Upper lobe of left lung (tissue), 6 donors: ENCODE measurements around the gene RER1. TPM values are rescaled to one million over a fixed set of nuclear protein-coding genes. Genes with fewer than 3 reads are reported as not detected.

ENCODE experiments used
- ATAC-seq, 2 donors: fragments of 200-7000 bp; cut with Tn5 transposase; one replicate each; pipeline ENCODE4 v1.9.1; 2022; ENCODE audit warnings: mild to moderate bottlenecking in 2 of 2, moderate library complexity in 2 of 2; ENCODE audit not compliant: low FRiP score in 2 of 2
- DNase-seq, 2 donors: peaks; one replicate each; pipeline ENCODE4 v3.0.0-alpha.2; 2019 to 2020
- H3K27ac ChIP-seq, 4 donors: fragments of 200-600 bp; sonication (generic); one replicate each; pipeline ENCODE4 v1.5.1; 2016 to 2019
- H3K27me3 ChIP-seq, 4 donors: fragments of 200-600 bp; sonication (generic); one replicate each; pipeline ENCODE4 v1.5.1; 2017 to 2019
- H3K36me3 ChIP-seq, 4 donors: fragments of 200-600 bp; sonication (generic); one replicate each; pipeline ENCODE4 v1.5.1; 2016 to 2019
- H3K4me1 ChIP-seq, 4 donors: fragments of 200-600 bp; sonication (generic); one replicate each; pipeline ENCODE4 v1.5.1; 2018 to 2019
- H3K4me3 ChIP-seq, 4 donors: fragments of 200-600 bp; sonication (generic); one replicate each; pipeline ENCODE4 v1.5.1; 2017 to 2019; ENCODE audit warnings: mild to moderate bottlenecking in 2 of 4, moderate library complexity in 1 of 4
- H3K9me3 ChIP-seq, 4 donors: fragments of 200-600 bp; sonication (generic); one replicate each; pipeline ENCODE4 v1.5.1; 2018 to 2019
- EP300 ChIP-seq, 4 donors: sonication (generic); formaldehyde crosslinking; IDR thresholded peaks; one replicate each; pipeline ENCODE4 v1.5.1; 2017; ENCODE audit warnings: antibody characterized with exemption in 4 of 4, control low read depth in 2 of 4
- POLR2A ChIP-seq, 4 donors: fragments of 450-650 bp; IDR thresholded peaks; one replicate each; pipeline ENCODE4 v1.5.1; 2016 to 2017; ENCODE audit warnings: antibody characterized with exemption in 4 of 4, mild to moderate bottlenecking in 2 of 4
- POLR2AphosphoS5 ChIP-seq, 2 donors: sonication (generic); formaldehyde crosslinking; IDR thresholded peaks; one replicate each; pipeline ENCODE4 v1.5.1; 2017; ENCODE audit warnings: antibody characterized with exemption in 2 of 2
- WGBS, 2 donors: methylation state at CpG; one replicate each; pipeline ENCODE4 v1.1.5; 2017 to 2018; 5-methylcytosine and 5-hydroxymethylcytosine counted together
- total RNA-seq, 6 donors: library from RNA; depleted of rRNA in 4 of 6; stranded (reverse); fragments of >200 nt in 4 of 6; gene quantifications; one replicate each; pipeline versions ENCODE4 v1.1.0 to v1.2.1, GENCODE V29; 2016 to 2021
- TF ChIP-seq, protein P1 (sequence below), 6 experiments: fragments of 450-650 bp in 4 of 6; fragments of 200-600 bp in 2 of 6; sonication (generic) in 2 of 6; IDR thresholded peaks; one replicate each; pipeline ENCODE4 v1.5.1; 2016 to 2019; ENCODE audit warnings: antibody characterized with exemption in 6 of 6
- donor health status: DM: no; HTN: no; CAD: no; lungs with moderate emphysema.
- donor health status: DM: no; HTN: yes; CAD: no; lungs with severe emphysema.

RER1 gene
- total RNA-seq, 6 donors from 2014 or later: 48.2 to 133 (median 61.1) TPM

DNA sequence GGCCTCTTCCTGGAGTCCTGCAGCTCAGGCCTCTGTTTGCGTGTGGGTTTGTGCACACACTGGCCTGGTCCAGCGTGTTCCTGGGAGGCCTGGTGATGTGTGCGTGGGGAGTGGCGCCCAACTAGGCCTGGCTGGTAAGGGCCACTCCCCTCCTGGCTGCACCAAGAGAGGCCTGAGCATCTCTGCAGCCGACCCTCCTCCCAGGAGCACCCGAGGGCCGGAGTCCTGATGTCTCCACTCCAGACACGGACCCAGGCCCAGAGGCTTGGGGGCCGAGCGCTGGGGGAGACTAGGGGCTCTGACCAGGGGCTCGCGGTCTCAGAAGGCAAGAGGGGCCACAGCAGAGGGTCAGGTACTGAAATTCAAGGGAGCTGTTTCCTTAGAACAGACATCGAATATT, 33.6 kb upstream of the RER1 start:
- WGBS, 2 donors: 92 to 95% methylated on average over 5 to 11 of the region's 13 CpGs
- DNase-seq: no peak
- H3K36me3 ChIP-seq: peaks cover 0 to 2% (median 0%) of the 10 kb centered on the region in 4 donors
- TF ChIP-seq POLR2A (IDR thresholded peaks at IDR 0.05) (no peak), EP300 (IDR thresholded peaks at IDR 0.05) (no peak), POLR2AphosphoS5 (IDR thresholded peaks at IDR 0.05) (no peak)
- TF ChIP-seq, protein P1, sequence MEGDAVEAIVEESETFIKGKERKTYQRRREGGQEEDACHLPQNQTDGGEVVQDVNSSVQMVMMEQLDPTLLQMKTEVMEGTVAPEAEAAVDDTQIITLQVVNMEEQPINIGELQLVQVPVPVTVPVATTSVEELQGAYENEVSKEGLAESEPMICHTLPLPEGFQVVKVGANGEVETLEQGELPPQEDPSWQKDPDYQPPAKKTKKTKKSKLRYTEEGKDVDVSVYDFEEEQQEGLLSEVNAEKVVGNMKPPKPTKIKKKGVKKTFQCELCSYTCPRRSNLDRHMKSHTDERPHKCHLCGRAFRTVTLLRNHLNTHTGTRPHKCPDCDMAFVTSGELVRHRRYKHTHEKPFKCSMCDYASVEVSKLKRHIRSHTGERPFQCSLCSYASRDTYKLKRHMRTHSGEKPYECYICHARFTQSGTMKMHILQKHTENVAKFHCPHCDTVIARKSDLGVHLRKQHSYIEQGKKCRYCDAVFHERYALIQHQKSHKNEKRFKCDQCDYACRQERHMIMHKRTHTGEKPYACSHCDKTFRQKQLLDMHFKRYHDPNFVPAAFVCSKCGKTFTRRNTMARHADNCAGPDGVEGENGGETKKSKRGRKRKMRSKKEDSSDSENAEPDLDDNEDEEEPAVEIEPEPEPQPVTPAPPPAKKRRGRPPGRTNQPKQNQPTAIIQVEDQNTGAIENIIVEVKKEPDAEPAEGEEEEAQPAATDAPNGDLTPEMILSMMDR (IDR thresholded peaks at IDR 0.05): no peak
- no peaks in the 10 kb centered on the region for H3K27me3 ChIP-seq
- no peaks in the 10 kb centered on the region for H3K9me3 ChIP-seq
- ATAC-seq: no peak
- H3K4me1 ChIP-seq: no peaks in the 10 kb centered on the region
- no peak overlapping the region for H3K4me3 ChIP-seq
- no peak overlapping the region for H3K27ac ChIP-seq

DNA sequence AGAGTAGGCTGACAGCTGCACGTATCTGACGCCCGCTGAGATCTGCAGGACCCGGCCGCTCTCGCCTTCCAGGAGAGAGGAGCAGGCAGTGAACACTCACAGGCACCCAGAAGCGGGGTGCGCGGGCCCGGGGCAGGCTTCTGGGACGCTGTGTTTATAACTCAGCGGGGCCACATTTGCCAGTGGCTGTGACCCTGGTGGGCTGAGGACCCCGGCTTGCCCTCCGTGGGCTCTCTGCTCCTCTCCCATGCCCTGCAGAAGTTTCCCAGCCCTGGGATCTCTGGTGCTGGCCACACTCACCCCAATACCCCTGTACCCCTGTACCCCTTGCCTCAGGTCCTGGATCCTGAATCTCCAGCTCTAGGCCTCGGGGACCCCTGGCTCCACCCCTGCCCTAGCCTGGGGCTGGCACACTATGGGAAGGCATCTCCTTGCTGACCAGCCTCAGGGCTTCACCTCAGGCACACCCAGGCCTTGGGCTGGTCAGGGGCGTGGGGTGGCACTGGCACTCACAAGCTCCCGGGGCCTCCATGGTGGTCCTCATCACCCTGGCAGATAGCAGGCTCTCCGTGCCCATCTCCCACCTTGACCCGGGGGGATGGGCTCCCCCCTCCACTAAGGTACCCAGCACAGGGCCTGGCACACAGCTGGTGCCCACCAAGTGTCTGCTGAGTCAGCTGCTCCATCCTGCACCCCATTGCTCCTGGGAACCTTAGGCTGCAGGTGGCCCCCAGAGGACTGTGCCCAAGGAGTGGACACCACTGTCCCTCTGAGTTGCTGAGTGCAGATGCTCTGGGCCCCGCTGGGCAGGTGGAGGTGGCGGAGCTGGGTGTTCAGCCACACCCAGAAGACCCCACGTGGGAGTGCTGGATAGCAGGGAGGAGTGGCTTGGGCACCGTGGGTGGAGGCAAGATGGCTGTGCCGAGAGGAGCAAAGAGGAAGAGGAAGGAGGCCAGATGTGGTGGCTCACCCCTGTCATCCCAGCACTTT, 32.7 kb upstream of the RER1 start:
- DNase-seq (peak in 1 of 2 donors; percentile 69), ATAC-seq (no peak)
- H3K27ac ChIP-seq: no peak overlapping the region
- no peak for TF ChIP-seq EP300 (IDR thresholded peaks at IDR 0.05)
- no peak for TF ChIP-seq POLR2AphosphoS5 (IDR thresholded peaks at IDR 0.05)
- TF ChIP-seq POLR2A (IDR thresholded peaks at IDR 0.05): no peak
- TF ChIP-seq, protein P1 (IDR thresholded peaks at IDR 0.05): no peak
- H3K4me3 ChIP-seq: no peak overlapping the region
- H3K27me3 ChIP-seq: no peaks in the 10 kb centered on the region
- H3K9me3 ChIP-seq: no peaks in the 10 kb centered on the region
- no peaks in the 10 kb centered on the region for H3K4me1 ChIP-seq
- 82 to 85% methylated on average over 19 to 24 of the region's 24 CpGs for WGBS, 2 donors
- peaks cover 0 to 2% (median 0%) of the 10 kb centered on the region in 4 donors for H3K36me3 ChIP-seq

DNA sequence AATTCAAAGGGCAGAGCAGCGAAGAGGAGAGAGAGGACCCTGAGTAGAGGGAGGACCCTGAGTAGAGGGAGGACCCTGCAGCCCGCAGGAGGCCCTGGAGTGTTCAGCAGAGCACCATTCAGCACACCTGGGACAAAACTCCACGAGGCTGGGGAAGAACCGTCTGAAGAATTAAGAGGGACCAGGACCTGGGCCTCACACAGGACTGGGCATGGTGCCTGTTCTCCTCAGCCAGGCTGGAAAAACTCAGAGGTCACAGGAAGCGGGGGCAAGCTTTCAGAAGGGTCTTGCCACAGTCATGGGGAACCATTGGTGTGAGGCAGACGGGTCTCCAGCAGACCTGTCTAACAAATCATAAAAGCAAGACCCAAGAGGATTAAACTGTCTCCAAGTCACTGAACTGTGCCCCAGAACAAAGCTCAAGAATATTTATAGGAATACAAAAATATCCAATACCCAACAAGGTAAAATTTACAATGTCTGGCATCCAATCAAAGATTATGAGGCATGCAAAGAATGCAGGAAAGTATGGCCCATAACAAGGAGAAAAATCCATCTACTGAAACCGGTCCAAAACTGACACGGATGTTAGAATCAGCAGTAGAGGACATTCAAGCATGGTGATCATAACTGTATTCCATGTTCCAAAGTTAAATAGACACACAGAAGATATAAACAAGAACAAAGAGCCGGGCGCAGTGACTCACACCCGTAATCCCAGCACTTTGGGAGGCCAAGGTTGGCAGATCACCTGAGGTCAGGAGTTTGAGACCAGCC, 30.9 kb upstream of the RER1 start:
- no peaks in the 10 kb centered on the region for H3K4me1 ChIP-seq
- DNase-seq (no peak), ATAC-seq (no peak)
- H3K36me3 ChIP-seq: peaks cover 0 to 2% (median 0%) of the 10 kb centered on the region in 4 donors
- H3K27me3 ChIP-seq: no peaks in the 10 kb centered on the region
- H3K9me3 ChIP-seq: no peaks in the 10 kb centered on the region
- H3K4me3 ChIP-seq: no peak overlapping the region
- no peak overlapping the region for H3K27ac ChIP-seq
- TF ChIP-seq POLR2A (IDR thresholded peaks at IDR 0.05): no peak
- no peak for TF ChIP-seq EP300 (IDR thresholded peaks at IDR 0.05)
- TF ChIP-seq, protein P1 (IDR thresholded peaks at IDR 0.05): no peak
- no peak for TF ChIP-seq POLR2AphosphoS5 (IDR thresholded peaks at IDR 0.05)
- WGBS, 2 donors: 55 to 73% methylated on average over 11 of the region's 11 CpGs

DNA sequence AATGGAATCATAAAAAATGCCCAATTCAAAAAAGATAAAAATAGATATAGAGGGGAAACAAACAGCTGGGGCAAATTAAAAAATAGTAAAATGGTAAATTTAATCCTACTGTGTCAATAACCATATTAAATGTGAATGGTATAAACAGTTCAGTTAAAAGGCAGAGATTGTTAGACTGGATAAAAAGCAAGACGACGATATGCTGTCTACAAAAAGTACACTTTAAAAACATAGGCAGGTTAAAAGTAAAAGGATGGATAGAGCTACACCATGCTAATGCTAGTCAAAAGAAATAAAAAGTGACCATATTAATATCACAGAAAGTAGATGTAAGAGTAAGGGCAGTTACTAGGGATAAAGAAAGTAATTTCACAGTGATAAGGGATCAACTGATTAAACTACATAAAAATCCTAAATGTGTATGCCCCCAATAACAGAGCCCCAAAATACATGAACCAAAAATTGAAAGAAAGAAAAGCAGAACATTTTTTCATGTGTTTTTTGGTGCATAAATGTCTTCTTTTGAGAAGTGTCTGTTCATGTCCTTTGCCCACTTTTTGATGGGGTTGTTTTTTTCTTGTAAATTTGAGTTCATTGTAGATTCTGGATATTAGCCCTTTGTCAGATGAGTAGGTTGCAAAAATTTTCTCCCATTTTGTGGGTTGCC, 27.7 kb upstream of the RER1 start:
- Histone ChIP-seq H3K4me1 (no peaks in the 10 kb centered on the region), H3K27ac (no peak overlapping the region), H3K36me3 (peaks cover 0 to 2% (median 0%) of the 10 kb centered on the region in 4 donors), H3K4me3 (no peak overlapping the region), H3K9me3 (no peaks in the 10 kb centered on the region), H3K27me3 (no peaks in the 10 kb centered on the region)
- ATAC-seq (no peak), DNase-seq (no peak)
- 99 to 100% methylated on average over 2 of the region's 2 CpGs for WGBS, 2 donors
- TF ChIP-seq POLR2A (IDR thresholded peaks at IDR 0.05): no peak
- no peak for TF ChIP-seq EP300 (IDR thresholded peaks at IDR 0.05)
- TF ChIP-seq POLR2AphosphoS5 (IDR thresholded peaks at IDR 0.05): no peak
- TF ChIP-seq, protein P1 (IDR thresholded peaks at IDR 0.05): no peak
